OCI-LY7 (cell line): ENCODE results near the gene SPATA7. TPM values are rescaled to one million over a fixed set of nuclear protein-coding genes. Genes with fewer than 3 reads are reported as not detected.

Source experiments
- BruUV-seq: library from RNA; stranded (reverse); fragments of 400-500 nt; replicated peaks from 2 replicates; lab custom pipeline; 2021; lab: Mats Ljungman, UMichigan
- CTCF ChIA-PET: fragments of 300-600 bp; sonication (Branson Sonifier 250); formaldehyde crosslinking; loops from one replicate; lab custom pipeline; 2022; ENCODE audit warnings: antibody characterized with exemption; ENCODE audit not compliant: unreplicated experiment; lab: Charles Lee
- POLR2A ChIA-PET: fragments of 300-600 bp; sonication (Branson Sonifier 250); formaldehyde crosslinking; loops from one replicate; lab custom pipeline; 2022; ENCODE audit warnings: antibody characterized with exemption; lab: Charles Lee
- DNase-seq: peaks from one replicate; pipeline ENCODE4 v3.0.0-alpha.2; 2015; ENCODE audit warnings: low spot score
- H2AFZ ChIP-seq: fragments of 200-600 bp; sonication (generic), shearing (Covaris generic); 2 replicates; pipeline ENCODE4 v1.6.1; 2014; ENCODE audit warnings: mild to moderate bottlenecking, antibody characterized with exemption, low read length, moderate library complexity
- H3K27ac ChIP-seq: fragments of 200-600 bp; sonication (generic); 2 replicates; pipeline ENCODE4 v1.5.1; 2014; ENCODE audit warnings: mixed run types, low read depth, mild to moderate bottlenecking, moderate library complexity, low read length, inconsistent platforms; ENCODE audit not compliant: poor library complexity, severe bottlenecking
- H3K36me3 ChIP-seq: fragments of 200-600 bp; sonication (generic); 2 replicates; pipeline ENCODE4 v1.6.1; 2014; ENCODE audit warnings: mild to moderate bottlenecking, antibody characterized with exemption, low read length, moderate library complexity, mixed read lengths; ENCODE audit not compliant: insufficient read depth
- H3K4me1 ChIP-seq: fragments of 200-600 bp; sonication (generic); 2 replicates; pipeline ENCODE4 v1.5.1; 2014; ENCODE audit warnings: mild to moderate bottlenecking, low read length; ENCODE audit not compliant: insufficient read depth, poor library complexity, severe bottlenecking
- H3K4me2 ChIP-seq: fragments of 200-600 bp; sonication (generic); 2 replicates; pipeline ENCODE4 v1.6.1; 2014; ENCODE audit warnings: mild to moderate bottlenecking, low read length
- H3K4me3 ChIP-seq: fragments of 200-600 bp; sonication (generic); 2 replicates; pipeline ENCODE4 v1.5.1; 2014; ENCODE audit warnings: mild to moderate bottlenecking, low read depth, low read length; ENCODE audit not compliant: poor library complexity, severe bottlenecking
- H3K79me2 ChIP-seq: fragments of 200-600 bp; sonication (generic); 2 replicates; pipeline ENCODE4 v1.6.1; 2016; ENCODE audit warnings: low read depth, mild to moderate bottlenecking, low read length, moderate library complexity, mixed read lengths; ENCODE audit not compliant: insufficient read depth
- H3K9me2 ChIP-seq: fragments of 200-600 bp; sonication (generic); 2 replicates; pipeline ENCODE4 v1.6.1; 2016; ENCODE audit warnings: mild to moderate bottlenecking, low read length, mixed read lengths; ENCODE audit not compliant: insufficient read depth
- H3K9me3 ChIP-seq: fragments of 200-600 bp; sonication (generic); 2 replicates; pipeline ENCODE4 v1.6.1; 2014; ENCODE audit warnings: mild to moderate bottlenecking, mixed run types, low read length, mixed read lengths
- H4K20me1 ChIP-seq: fragments of 200-600 bp; sonication (generic); 2 replicates; pipeline ENCODE4 v1.6.1; 2014; ENCODE audit warnings: mild to moderate bottlenecking, antibody characterized with exemption, low read length, moderate library complexity, mixed read lengths; ENCODE audit not compliant: insufficient read depth
- CTCF ChIP-seq: fragments of 200-600 bp; sonication (generic); conservative IDR thresholded peaks from 2 replicates; pipeline ENCODE4 v1.5.1; 2014; ENCODE audit warnings: mild to moderate bottlenecking, antibody characterized with exemption, low read length, moderate library complexity, mixed read lengths
- EZH2phosphoT487 ChIP-seq: fragments of 200-600 bp; sonication (generic); IDR thresholded peaks from 2 replicates; pipeline ENCODE4 v1.6.1; 2018; ENCODE audit warnings: low read depth, borderline replicate concordance, mild to moderate bottlenecking, mixed run types, antibody characterized with exemption, low read length, moderate library complexity, mixed read lengths
- intact Hi-C: fragments of 100-400 bp; cut with micrococcal nuclease; formaldehyde crosslinking; loops from one replicate; pipeline ENCODE4 v1.10.0; 2022; ENCODE audit not compliant: unreplicated experiment
- total RNA-seq, 2 experiments: library from RNA; depleted of rRNA in 1 of 2; stranded (reverse); fragments of >200 nt in 1 of 2; shearing (Covaris generic) in 1 of 2; gene quantifications; 2 replicates each; pipeline ENCODE4 v1.2.3, GENCODE V29; 2014 to 2022

SPATA7 gene
- total RNA-seq, 2 experiments from 2014 or later: 6.3 to 10.3 TPM

- H4K20me1 ChIP-seq: no peaks in the 10 kb centered on the region
- intact Hi-C loops: no loop called here
- no peak overlapping the region for H3K27ac ChIP-seq
- H3K9me2 ChIP-seq: no peaks in the 10 kb centered on the region
- POLR2A ChIA-PET: no interaction called here
- H3K36me3 ChIP-seq: no peaks in the 10 kb centered on the region
- no peak overlapping the region for H2AFZ ChIP-seq
- CTCF ChIA-PET: no interaction called here
- no peaks in the 10 kb centered on the region for H3K9me3 ChIP-seq
- H3K79me2 ChIP-seq: no peaks in the 10 kb centered on the region
- H3K4me3 ChIP-seq: no peak overlapping the region
- H3K4me1 ChIP-seq: no peaks in the 10 kb centered on the region
- TF ChIP-seq CTCF (no peak), EZH2phosphoT487 (no peak)
- no TSS peak for BruUV-seq
- DNase-seq: no peak
- no peak overlapping the region for H3K4me2 ChIP-seq
Observed at GRCh38 chr14:88477513-88478250, 92.2 kb downstream of the SPATA7 start.

- CTCF ChIA-PET: no interaction called here
- TF ChIP-seq CTCF: no peak
- no peak for TF ChIP-seq EZH2phosphoT487
- no peaks in the 10 kb centered on the region for H3K9me2 ChIP-seq
- H3K79me2 ChIP-seq: no peaks in the 10 kb centered on the region
- H3K4me1 ChIP-seq: no peaks in the 10 kb centered on the region
- H2AFZ ChIP-seq: no peak overlapping the region
- no peak overlapping the region for H3K27ac ChIP-seq
- intact Hi-C loops: no loop called here
- H3K4me3 ChIP-seq: no peak overlapping the region
- no peak overlapping the region for H3K4me2 ChIP-seq
- H3K9me3 ChIP-seq: no peaks in the 10 kb centered on the region
- no peak for DNase-seq
- POLR2A ChIA-PET: interaction anchor here (0.6 kb wide), 1 partner anchor 209 kb away, joined by 5 read pairs; no protein-coding TSS in a partner anchor
- H4K20me1 ChIP-seq: no peaks in the 10 kb centered on the region
- BruUV-seq: no TSS peak
- no peaks in the 10 kb centered on the region for H3K36me3 ChIP-seq
Observed at GRCh38 chr14:88478931-88479330, 93.5 kb downstream of the SPATA7 start.

GRCh38 chr14:88479574-88479987 is 94.1 kb downstream of the SPATA7 start:
- BruUV-seq: no TSS peak
- Histone ChIP-seq H3K36me3 (no peaks in the 10 kb centered on the region), H3K4me1 (no peaks in the 10 kb centered on the region), H3K4me3 (no peak overlapping the region), H3K79me2 (no peaks in the 10 kb centered on the region), H4K20me1 (no peaks in the 10 kb centered on the region), H3K27ac (no peak overlapping the region), H3K9me2 (no peaks in the 10 kb centered on the region), H3K4me2 (no peak overlapping the region), H3K9me3 (no peaks in the 10 kb centered on the region), H2AFZ (no peak overlapping the region)
- intact Hi-C loops: no loop called here
- DNase-seq: no peak
- POLR2A ChIA-PET: no interaction called here
- CTCF ChIA-PET: no interaction called here
- TF ChIP-seq CTCF (no peak), EZH2phosphoT487 (no peak)
